ENCODE results near the gene CELF4.

The CELF4 gene

GRCh38 chr18:37565101-37565976 lies at the start of gene CELF4:
TSS of gene CELF4 (minus strand) at chr18:37565798.
- no peak for DNase-seq

- no peak for DNase-seq
These were observed 47.6 kb upstream of the CELF4 start for GRCh38 chr18:37613253-37613565.

- DNase-seq = no peak
These were observed 47.1 kb upstream of the CELF4 start for GRCh38 chr18:37612524-37613252.

- DNase-seq = no peak
These were observed 46.1 kb upstream of the CELF4 start for GRCh38 chr18:37611614-37612279.

- DNase-seq = no peak
These were observed 43.3 kb upstream of the CELF4 start for GRCh38 chr18:37608876-37609275.

GRCh38 chr18:37607281-37607680 lies 41.7 kb upstream of the CELF4 start:
- DNase-seq = no peak

GRCh38 chr18:37604032-37604431 lies 38.4 kb upstream of the CELF4 start:
- no peak for DNase-seq

- no peak for DNase-seq
These were observed 33.6 kb upstream of the CELF4 start for GRCh38 chr18:37598966-37599896.

GRCh38 chr18:37598396-37598795 lies 32.8 kb upstream of the CELF4 start:
- DNase-seq = no peak

- DNase-seq = no peak
These were observed 24.7 kb upstream of the CELF4 start for GRCh38 chr18:37590346-37590745.

- no peak for DNase-seq
These were observed 22.7 kb upstream of the CELF4 start for GRCh38 chr18:37588289-37588688.

- DNase-seq = no peak
These were observed 21.1 kb upstream of the CELF4 start for GRCh38 chr18:37586656-37587225.

- DNase-seq = no peak
These were observed 19.5 kb upstream of the CELF4 start for GRCh38 chr18:37584952-37585695.

- no peak for DNase-seq
These were observed 18.6 kb upstream of the CELF4 start for GRCh38 chr18:37584217-37584616.

- no peak for DNase-seq
These were observed 16.7 kb upstream of the CELF4 start for GRCh38 chr18:37582261-37582660.

GRCh38 chr18:37578886-37579513 lies 13.4 kb upstream of the CELF4 start:
- DNase-seq = no peak

- no peak for DNase-seq
These were observed 12.6 kb upstream of the CELF4 start for GRCh38 chr18:37578182-37578678.

GRCh38 chr18:37577051-37577611 lies 11.5 kb upstream of the CELF4 start:
- DNase-seq = no peak

- DNase-seq = no peak
These were observed 10.0 kb upstream of the CELF4 start for GRCh38 chr18:37575646-37576045.

- DNase-seq = no peak
These were observed 8.5 kb upstream of the CELF4 start for GRCh38 chr18:37574113-37574512.

GRCh38 chr18:37572736-37573135 lies 7.1 kb upstream of the CELF4 start:
- no peak for DNase-seq
